Measurements from ENCODE around the gene GCN1.

Gene GCN1

DNA sequence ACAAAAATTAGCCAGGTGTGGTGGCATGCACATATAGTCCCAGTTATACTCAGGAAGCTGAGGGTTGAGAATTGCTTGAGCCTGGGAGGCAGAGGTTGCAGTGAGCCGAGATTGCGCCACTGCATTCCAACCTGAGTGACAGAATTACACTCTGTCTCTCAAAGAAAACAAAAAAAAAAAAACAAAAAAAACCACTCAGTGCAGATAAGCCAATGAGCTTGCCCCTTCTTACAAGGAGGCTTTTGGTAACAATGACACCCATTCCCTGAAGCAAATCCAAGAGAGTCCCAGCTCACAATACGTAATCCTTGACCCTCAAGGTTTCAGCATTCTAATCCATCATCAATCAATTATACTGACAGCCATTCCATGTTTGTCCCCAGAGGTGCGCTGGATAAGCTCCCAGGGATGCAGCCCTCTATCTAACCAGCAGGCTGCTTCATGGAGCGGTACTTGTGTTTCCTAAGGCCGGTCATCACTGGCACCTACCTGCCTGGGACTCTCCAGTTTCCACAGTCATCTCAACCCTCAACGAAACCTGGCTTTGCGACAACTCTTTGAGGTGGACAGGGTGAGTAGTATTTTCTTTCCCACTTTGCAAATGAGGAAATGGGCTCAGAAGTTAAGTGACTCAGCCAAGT is 12.4 kb downstream of the GCN1 start:
- H3K27ac ChIP-seq: no peak overlapping the region
- H2AFZ ChIP-seq (ENCODE audit: low read depth): no peak overlapping the region
- H3K4me2 ChIP-seq: no peak overlapping the region
- H3K27me3 ChIP-seq (ENCODE audit: insufficient read depth, low read depth): no peaks in the 10 kb centered on the region
- H3K4me3 ChIP-seq (IDR thresholded peaks at IDR 0.05; ENCODE audit: insufficient read depth, low read depth, low read length): no peak overlapping the region
- H3K4me1 ChIP-seq (ENCODE audit: low read depth, poor library complexity, severe bottlenecking): peaks cover 5% of the 10 kb centered on the region
- no peak overlapping the region for H3K9ac ChIP-seq
- H4K20me1 ChIP-seq (ENCODE audit: insufficient read depth): no peaks in the 10 kb centered on the region
- peaks cover 26% of the 10 kb centered on the region; the same call in 1 of the 2 replicates for H3K79me2 ChIP-seq (ENCODE audit: insufficient read depth, low read depth)
- TF ChIP-seq, protein P1, sequence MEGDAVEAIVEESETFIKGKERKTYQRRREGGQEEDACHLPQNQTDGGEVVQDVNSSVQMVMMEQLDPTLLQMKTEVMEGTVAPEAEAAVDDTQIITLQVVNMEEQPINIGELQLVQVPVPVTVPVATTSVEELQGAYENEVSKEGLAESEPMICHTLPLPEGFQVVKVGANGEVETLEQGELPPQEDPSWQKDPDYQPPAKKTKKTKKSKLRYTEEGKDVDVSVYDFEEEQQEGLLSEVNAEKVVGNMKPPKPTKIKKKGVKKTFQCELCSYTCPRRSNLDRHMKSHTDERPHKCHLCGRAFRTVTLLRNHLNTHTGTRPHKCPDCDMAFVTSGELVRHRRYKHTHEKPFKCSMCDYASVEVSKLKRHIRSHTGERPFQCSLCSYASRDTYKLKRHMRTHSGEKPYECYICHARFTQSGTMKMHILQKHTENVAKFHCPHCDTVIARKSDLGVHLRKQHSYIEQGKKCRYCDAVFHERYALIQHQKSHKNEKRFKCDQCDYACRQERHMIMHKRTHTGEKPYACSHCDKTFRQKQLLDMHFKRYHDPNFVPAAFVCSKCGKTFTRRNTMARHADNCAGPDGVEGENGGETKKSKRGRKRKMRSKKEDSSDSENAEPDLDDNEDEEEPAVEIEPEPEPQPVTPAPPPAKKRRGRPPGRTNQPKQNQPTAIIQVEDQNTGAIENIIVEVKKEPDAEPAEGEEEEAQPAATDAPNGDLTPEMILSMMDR (conservative IDR thresholded peaks at IDR 0.05; ENCODE audit: low read depth, low read length): no peak
- H3K36me3 ChIP-seq (ENCODE audit: insufficient read depth): no peaks in the 10 kb centered on the region; the same call in 1 of the 2 replicates

DNA sequence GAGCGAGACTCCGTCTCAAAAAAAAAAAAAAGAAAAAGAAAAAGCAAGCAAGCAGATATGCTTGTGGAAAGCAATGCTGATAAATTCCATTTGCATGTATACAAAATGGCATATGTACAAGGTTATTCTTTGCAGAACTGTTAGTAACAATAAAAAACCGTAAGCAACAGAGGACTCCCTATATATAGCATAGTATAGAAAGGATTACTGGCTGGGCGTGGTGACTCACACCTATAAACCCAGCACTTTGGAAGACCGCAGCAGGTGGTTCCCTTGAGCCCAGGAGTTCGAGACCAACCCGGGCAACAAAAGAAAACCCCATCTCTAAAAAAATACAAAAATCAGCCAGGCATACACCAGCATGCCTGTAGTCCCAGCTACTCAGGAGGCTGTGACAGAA is 13.5 kb downstream of the GCN1 start:
- H3K4me3 ChIP-seq (IDR thresholded peaks at IDR 0.05; ENCODE audit: insufficient read depth, low read depth, low read length): no peak overlapping the region
- H3K36me3 ChIP-seq (ENCODE audit: insufficient read depth): no peaks in the 10 kb centered on the region; the same call in 1 of the 2 replicates
- no peak overlapping the region for H3K4me2 ChIP-seq
- H2AFZ ChIP-seq (ENCODE audit: low read depth): no peak overlapping the region
- no peak overlapping the region for H3K9ac ChIP-seq
- peaks cover 16% of the 10 kb centered on the region; the same call in 1 of the 2 replicates for H3K79me2 ChIP-seq (ENCODE audit: insufficient read depth, low read depth)
- no peaks in the 10 kb centered on the region for H3K27me3 ChIP-seq (ENCODE audit: insufficient read depth, low read depth)
- H4K20me1 ChIP-seq (ENCODE audit: insufficient read depth): no peaks in the 10 kb centered on the region
- H3K4me1 ChIP-seq (ENCODE audit: low read depth, poor library complexity, severe bottlenecking): peaks cover 5% of the 10 kb centered on the region
- TF ChIP-seq, protein P1 (conservative IDR thresholded peaks at IDR 0.05; ENCODE audit: low read depth, low read length): no peak
- H3K27ac ChIP-seq: no peak overlapping the region

DNA sequence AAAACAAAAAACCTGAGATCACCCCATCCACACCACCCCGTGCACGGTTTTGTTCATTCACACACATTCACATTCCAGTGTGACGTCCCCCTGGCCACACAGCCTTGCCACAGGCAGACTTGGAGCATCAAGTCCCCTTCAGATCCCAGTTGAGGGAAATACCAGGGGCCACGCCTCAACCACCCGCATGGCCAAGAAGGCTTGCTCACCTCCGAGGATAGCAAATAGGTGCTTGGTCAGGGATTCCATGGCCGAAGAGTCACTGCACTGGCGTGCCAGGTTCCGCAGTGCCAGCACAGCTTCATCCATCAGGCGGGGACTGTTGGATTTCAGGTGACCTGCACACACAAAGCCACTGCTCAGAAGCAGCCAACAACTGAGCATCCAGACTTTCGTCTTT is 19.0 kb downstream of the GCN1 start:
- Histone ChIP-seq H3K4me2 (no peak overlapping the region), H2AFZ (ENCODE audit: low read depth) (no peak overlapping the region), H3K4me1 (ENCODE audit: low read depth, poor library complexity, severe bottlenecking) (no peaks in the 10 kb centered on the region), H3K27ac (no peak overlapping the region), H3K79me2 (ENCODE audit: insufficient read depth, low read depth) (no peaks in the 10 kb centered on the region; the same call in 1 of the 2 replicates), H3K4me3 (IDR thresholded peaks at IDR 0.05; ENCODE audit: insufficient read depth, low read depth, low read length) (no peak overlapping the region), H3K36me3 (ENCODE audit: insufficient read depth) (peaks cover 6% of the 10 kb centered on the region; the same call in 1 of the 2 replicates), H3K27me3 (ENCODE audit: insufficient read depth, low read depth) (no peaks in the 10 kb centered on the region), H3K9ac (no peak overlapping the region), H4K20me1 (ENCODE audit: insufficient read depth) (no peaks in the 10 kb centered on the region)
- TF ChIP-seq, protein P1 (conservative IDR thresholded peaks at IDR 0.05; ENCODE audit: low read depth, low read length): no peak

DNA sequence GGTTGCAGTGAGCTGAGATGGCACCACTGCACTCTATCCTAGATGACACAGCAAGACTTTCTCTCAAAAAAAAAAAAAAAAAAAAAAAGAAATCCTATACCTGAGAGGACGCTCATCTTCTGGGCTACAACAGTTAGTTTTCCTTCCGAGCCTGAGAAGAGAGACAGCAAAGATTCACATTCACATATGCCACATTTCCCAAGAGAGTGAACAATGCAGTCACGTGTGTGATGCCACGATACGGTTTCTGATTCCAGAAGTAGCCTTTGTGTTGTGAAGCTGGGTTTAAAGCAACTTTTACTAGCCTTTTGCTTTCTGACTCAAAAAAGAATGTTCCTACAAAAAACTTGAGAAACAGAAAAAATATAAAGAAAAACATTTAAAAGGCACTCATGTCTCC is 19.5 kb downstream of the GCN1 start:
- Histone ChIP-seq H2AFZ (ENCODE audit: low read depth) (no peak overlapping the region), H3K27me3 (ENCODE audit: insufficient read depth, low read depth) (no peaks in the 10 kb centered on the region), H3K9ac (no peak overlapping the region), H3K36me3 (ENCODE audit: insufficient read depth) (peaks cover 6% of the 10 kb centered on the region; the same call in 1 of the 2 replicates), H3K4me2 (no peak overlapping the region), H3K27ac (no peak overlapping the region), H4K20me1 (ENCODE audit: insufficient read depth) (no peaks in the 10 kb centered on the region), H3K4me1 (ENCODE audit: low read depth, poor library complexity, severe bottlenecking) (no peaks in the 10 kb centered on the region), H3K79me2 (ENCODE audit: insufficient read depth, low read depth) (no peaks in the 10 kb centered on the region; the same call in 1 of the 2 replicates), H3K4me3 (IDR thresholded peaks at IDR 0.05; ENCODE audit: insufficient read depth, low read depth, low read length) (no peak overlapping the region)
- TF ChIP-seq, protein P1 (conservative IDR thresholded peaks at IDR 0.05; ENCODE audit: low read depth, low read length): no peak

All from KMS-11 (cell line).